ENCODE data around the gene MRPL12. TPM values are rescaled to one million over a fixed set of nuclear protein-coding genes. Genes with fewer than 3 reads are reported as not detected.

MRPL12 gene
- total RNA-seq, 4 donors from 2014 or later = 24.5 to 47.9 (median 39.2) TPM

DNA sequence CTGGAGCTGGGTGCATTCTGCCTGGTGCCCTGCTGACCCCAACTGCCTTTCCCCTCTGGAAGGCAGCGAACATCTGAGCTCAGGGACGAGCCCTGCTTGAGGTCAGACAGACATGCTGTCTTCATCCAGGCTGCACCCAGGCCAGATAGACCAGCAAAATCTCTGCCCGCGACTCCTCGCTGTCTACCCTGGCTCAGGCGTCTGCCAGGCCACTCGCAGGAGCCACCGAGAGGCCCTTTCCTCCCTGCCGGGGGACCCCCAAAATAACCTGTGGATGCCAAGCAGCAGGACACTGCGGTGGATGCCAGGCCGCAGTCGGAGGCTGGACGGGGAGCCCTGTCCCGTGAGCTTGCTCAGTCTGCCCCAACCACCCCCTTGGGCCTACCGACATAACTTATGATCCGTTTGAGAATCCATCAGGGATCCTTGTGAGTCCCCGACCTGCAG lies 5.6 kb downstream of the MRPL12 start:
- 88% methylated on average over 12 of the region's 17 CpGs for WGBS
- H3K9me3 ChIP-seq = no peaks in the 10 kb centered on the region
- intact Hi-C loops (cut with DNase I) = no loop called here
- no peak overlapping the region for H3K4me3 ChIP-seq
- TF ChIP-seq POLR2AphosphoS5 (IDR thresholded peaks at IDR 0.05) (no peak), EP300 (IDR thresholded peaks at IDR 0.05) (no peak), POLR2A (IDR thresholded peaks at IDR 0.05; ENCODE audit: low read depth) (no peak)
- TF ChIP-seq, protein P1, sequence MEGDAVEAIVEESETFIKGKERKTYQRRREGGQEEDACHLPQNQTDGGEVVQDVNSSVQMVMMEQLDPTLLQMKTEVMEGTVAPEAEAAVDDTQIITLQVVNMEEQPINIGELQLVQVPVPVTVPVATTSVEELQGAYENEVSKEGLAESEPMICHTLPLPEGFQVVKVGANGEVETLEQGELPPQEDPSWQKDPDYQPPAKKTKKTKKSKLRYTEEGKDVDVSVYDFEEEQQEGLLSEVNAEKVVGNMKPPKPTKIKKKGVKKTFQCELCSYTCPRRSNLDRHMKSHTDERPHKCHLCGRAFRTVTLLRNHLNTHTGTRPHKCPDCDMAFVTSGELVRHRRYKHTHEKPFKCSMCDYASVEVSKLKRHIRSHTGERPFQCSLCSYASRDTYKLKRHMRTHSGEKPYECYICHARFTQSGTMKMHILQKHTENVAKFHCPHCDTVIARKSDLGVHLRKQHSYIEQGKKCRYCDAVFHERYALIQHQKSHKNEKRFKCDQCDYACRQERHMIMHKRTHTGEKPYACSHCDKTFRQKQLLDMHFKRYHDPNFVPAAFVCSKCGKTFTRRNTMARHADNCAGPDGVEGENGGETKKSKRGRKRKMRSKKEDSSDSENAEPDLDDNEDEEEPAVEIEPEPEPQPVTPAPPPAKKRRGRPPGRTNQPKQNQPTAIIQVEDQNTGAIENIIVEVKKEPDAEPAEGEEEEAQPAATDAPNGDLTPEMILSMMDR (IDR thresholded peaks at IDR 0.05) = no peak
- DNase-seq (ENCODE audit: extremely low spot score) = no peak
- peaks cover 9 to 40% (median 36%) of the 10 kb centered on the region in 4 donors for H3K36me3 ChIP-seq
- H3K27ac ChIP-seq (replicated peaks in 1 of 4) = no peak overlapping the region
- H3K27me3 ChIP-seq = peaks cover 0 to 6% (median 0%) of the 10 kb centered on the region in 4 donors
- peaks cover 35 to 47% (median 44%) of the 10 kb centered on the region in 4 donors for H3K4me1 ChIP-seq

DNA sequence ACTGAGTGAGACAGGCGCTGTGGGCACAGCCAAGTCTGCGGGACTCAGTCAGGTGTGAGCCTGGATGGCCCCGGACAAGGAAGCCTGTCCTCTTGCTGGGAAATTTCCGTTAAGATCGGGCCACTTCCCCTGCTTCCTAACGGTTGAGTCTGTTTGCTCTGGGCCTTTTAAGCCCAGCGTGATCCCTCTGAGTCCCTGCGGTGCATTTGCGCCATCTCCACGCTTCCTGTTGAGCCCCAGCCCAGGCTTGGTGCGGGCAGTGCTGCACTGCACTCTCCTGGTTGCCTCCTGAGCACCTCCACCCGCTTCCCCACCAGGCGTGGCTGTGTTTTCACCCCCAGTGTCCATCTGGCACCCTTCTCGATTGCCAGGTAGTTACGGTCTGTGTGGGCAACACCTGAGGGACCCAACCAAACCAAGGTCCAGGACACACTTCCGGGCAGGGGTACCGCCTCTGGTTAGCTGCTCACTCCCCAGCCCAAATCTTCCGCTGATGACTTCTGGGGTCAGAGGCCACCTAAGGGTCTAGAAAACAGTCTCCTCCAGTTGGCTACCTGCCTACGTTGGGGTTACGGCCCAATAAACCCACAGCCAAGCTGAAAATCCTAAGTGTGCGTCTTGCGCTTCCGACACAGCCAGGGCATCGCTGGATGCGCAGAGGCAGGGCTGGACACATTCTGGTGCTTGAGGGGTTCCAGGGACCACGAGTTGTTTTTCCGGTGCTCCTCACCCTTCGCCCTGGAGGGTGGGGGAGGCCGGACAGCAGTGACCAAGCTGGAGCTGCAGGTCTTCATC lies 7.5 kb downstream of the MRPL12 start:
- no peak overlapping the region for H3K27ac ChIP-seq (replicated peaks in 1 of 4)
- DNase-seq (ENCODE audit: extremely low spot score) = no peak
- H3K27me3 ChIP-seq = peaks cover 0 to 6% (median 0%) of the 10 kb centered on the region in 4 donors
- TF ChIP-seq POLR2A (IDR thresholded peaks at IDR 0.05; ENCODE audit: low read depth) (no peak), EP300 (IDR thresholded peaks at IDR 0.05) (no peak), POLR2AphosphoS5 (IDR thresholded peaks at IDR 0.05) (no peak)
- TF ChIP-seq, protein P1 (IDR thresholded peaks at IDR 0.05) = no peak
- peaks cover 25 to 41% (median 39%) of the 10 kb centered on the region in 4 donors for H3K4me1 ChIP-seq
- H3K9me3 ChIP-seq = no peaks in the 10 kb centered on the region
- WGBS = 19% methylated on average over 18 of the region's 29 CpGs
- H3K4me3 ChIP-seq = peak overlapping the region; percentile 90 to 92 (median 92)
- intact Hi-C loops (cut with DNase I) = no loop called here
- peaks cover 9 to 27% (median 24%) of the 10 kb centered on the region in 4 donors for H3K36me3 ChIP-seq

DNA sequence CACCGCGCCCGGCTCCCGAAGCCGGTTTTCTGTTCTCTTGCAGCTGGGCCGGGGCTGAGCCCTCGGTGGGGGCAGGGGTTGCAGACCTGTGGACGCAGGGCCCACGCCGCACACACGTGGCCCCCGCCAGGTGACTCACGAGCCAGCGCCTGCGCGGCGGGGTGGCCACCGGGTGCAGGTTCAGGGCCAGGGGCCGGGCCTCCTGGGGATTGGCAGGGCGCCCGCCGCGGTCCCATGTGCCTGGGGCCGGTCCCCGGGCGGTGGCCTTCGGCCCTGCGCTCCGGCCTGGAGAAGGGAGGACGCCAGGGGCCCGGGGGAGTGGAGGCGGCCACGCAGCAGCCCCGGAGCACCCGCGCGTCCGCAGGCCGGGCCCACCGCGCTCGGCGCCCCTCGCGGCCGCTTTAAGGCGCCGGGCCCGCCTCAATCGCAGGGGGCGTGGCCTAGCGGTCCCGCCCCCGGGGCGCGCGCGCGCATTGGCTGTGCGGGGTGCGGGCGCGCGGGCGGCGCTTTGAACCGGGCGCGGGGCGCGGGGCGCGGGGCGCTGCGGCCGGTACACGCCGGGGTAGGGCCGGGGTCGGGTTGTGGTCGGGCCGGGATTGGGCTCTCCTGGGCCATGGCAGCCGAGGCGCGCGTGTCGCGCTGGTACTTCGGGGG lies 8.8 kb downstream of the MRPL12 start, which contains the start of gene SLC25A10:
TSS of gene SLC25A10 (plus strand) at position 471 of the 654 bp plus-strand sequence. CDS start at position 614, 143 bp downstream.
- H3K36me3 ChIP-seq = peaks cover 9 to 22% (median 13%) of the 10 kb centered on the region in 4 donors
- H3K4me3 ChIP-seq = peak within 1 kb of the TSS; percentile 90 to 92 (median 92)
- H3K27me3 ChIP-seq = peaks cover 0 to 6% (median 0%) of the 10 kb centered on the region in 4 donors
- intact Hi-C loops (cut with DNase I) = no loop called here
- 0% methylated on average over 20 of the region's 89 CpGs for WGBS
- H3K9me3 ChIP-seq = no peaks in the 10 kb centered on the region
- peak within 1 kb of the TSS; percentile 67 to 75 (median 72) for H3K27ac ChIP-seq (replicated peaks in 1 of 4)
- no peak for TF ChIP-seq EP300 (IDR thresholded peaks at IDR 0.05)
- TF ChIP-seq POLR2AphosphoS5 (IDR thresholded peaks at IDR 0.05) = peak; percentile 28 to 56
- TF ChIP-seq POLR2A (IDR thresholded peaks at IDR 0.05; ENCODE audit: low read depth) = no peak
- TF ChIP-seq, protein P1 (IDR thresholded peaks at IDR 0.05) = peak in 2 of 3 experiments; percentile 15 to 19
- H3K4me1 ChIP-seq = peaks cover 25 to 41% (median 39%) of the 10 kb centered on the region in 4 donors
- no peak for DNase-seq (ENCODE audit: extremely low spot score)

DNA sequence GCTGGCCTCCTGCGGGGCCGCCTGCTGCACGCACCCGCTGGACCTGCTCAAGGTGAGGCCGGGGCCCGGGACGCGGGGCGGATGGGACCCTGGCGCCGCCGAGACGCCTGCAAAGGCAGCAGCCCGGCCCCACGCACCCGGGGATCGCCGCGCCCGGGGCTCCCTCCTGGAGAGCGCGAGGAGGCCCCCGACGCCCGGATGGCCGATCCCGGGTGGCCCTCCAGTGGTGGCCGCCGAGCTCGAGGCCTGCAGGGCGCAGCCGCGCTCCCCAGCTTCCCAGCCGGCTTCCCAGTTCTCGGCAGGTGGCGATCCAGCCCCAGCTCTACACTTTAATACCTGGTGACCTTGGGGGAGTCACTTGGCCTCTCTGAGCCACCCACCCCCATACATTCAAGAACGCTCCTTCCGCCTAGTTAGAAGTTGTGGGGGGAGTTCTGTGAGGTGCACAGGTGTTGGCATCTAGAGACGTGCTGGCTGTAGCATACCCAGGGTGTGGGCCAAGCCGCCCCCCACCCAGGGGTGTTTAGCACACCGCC lies 9.4 kb downstream of the MRPL12 start:
- intact Hi-C loops (cut with DNase I) = no loop called here
- no peak for DNase-seq (ENCODE audit: extremely low spot score)
- H3K27me3 ChIP-seq = peaks cover 0 to 6% (median 0%) of the 10 kb centered on the region in 4 donors
- peaks cover 4 to 19% (median 8%) of the 10 kb centered on the region in 4 donors for H3K36me3 ChIP-seq
- H3K9me3 ChIP-seq = no peaks in the 10 kb centered on the region
- TF ChIP-seq POLR2A (IDR thresholded peaks at IDR 0.05; ENCODE audit: low read depth) (no peak), EP300 (IDR thresholded peaks at IDR 0.05) (no peak), POLR2AphosphoS5 (IDR thresholded peaks at IDR 0.05) (no peak)
- TF ChIP-seq, protein P1 (IDR thresholded peaks at IDR 0.05) = no peak
- H3K4me1 ChIP-seq = peaks cover 25 to 41% (median 39%) of the 10 kb centered on the region in 4 donors
- H3K4me3 ChIP-seq = peak overlapping the region; percentile 90 to 92 (median 92)
- peak overlapping the region; percentile 67 to 75 (median 72) for H3K27ac ChIP-seq (replicated peaks in 1 of 4)
- WGBS = 14% methylated on average over 5 of the region's 41 CpGs
